Astrocyte (in vitro differentiated cells and primary cell): ENCODE data around the gene WDR19. TPM values are rescaled to one million over a fixed set of nuclear protein-coding genes. Genes with fewer than 3 reads are reported as not detected.
A peak's percentile ranks its signal among the peaks of the same experiment; 100 is the strongest.
"Not testable (repeated sequence)": the region's sequence is repeated elsewhere in the genome, so short reads cannot be mapped to it uniquely, and the experiment has no call there.

Experiments used
- DNase-seq: peaks from one replicate; pipeline ENCODE4 v3.0.0-alpha.2; 2010; ENCODE audit warnings: low read depth
- FAIRE-seq: peaks from 2 replicates; lab custom pipeline; 2011; peaks lifted over from hg19 to GRCh38; lab: Jason Lieb, UNC
- H2AFZ ChIP-seq: 2 replicates; pipeline ENCODE4 v1.6.0; 2012; ENCODE audit warnings: low read depth, low read length, inconsistent platforms
- H3K27ac ChIP-seq: 2 replicates; pipeline ENCODE4 v1.5.1; 2011; ENCODE audit warnings: low read depth, low read length, inconsistent platforms
- H3K27me3 ChIP-seq: 2 replicates; pipeline ENCODE4 v1.6.0; 2011; ENCODE audit warnings: low read length, inconsistent platforms; ENCODE audit not compliant: insufficient read depth
- H3K36me3 ChIP-seq: 2 replicates; pipeline ENCODE4 v1.5.1; 2011; ENCODE audit warnings: low read length, inconsistent platforms; ENCODE audit not compliant: insufficient read depth
- H3K4me1 ChIP-seq: 2 replicates; pipeline ENCODE4 v1.5.1; 2011; ENCODE audit warnings: low read length, inconsistent platforms; ENCODE audit not compliant: insufficient read depth
- H3K4me2 ChIP-seq: 2 replicates; pipeline ENCODE4 v1.6.0; 2012; ENCODE audit warnings: low read length, inconsistent platforms
- H3K4me3 ChIP-seq: 2 replicates; pipeline ENCODE4 v1.5.1; 2011; ENCODE audit warnings: low read depth, mild to moderate bottlenecking, low read length, inconsistent platforms; ENCODE audit not compliant: insufficient read depth
- H3K79me2 ChIP-seq: 2 replicates; pipeline ENCODE4 v1.6.0; 2012; ENCODE audit warnings: mild to moderate bottlenecking, low read length, inconsistent platforms; ENCODE audit not compliant: insufficient read depth
- H3K9ac ChIP-seq: 2 replicates; pipeline ENCODE4 v1.6.0; 2012; ENCODE audit warnings: mild to moderate bottlenecking, low read length, inconsistent platforms
- H3K9me3 ChIP-seq: 2 replicates; pipeline ENCODE4 v1.5.1; 2012; ENCODE audit warnings: low read depth, mild to moderate bottlenecking, low read length, inconsistent platforms; ENCODE audit not compliant: insufficient read depth
- H4K20me1 ChIP-seq: 2 replicates; pipeline ENCODE4 v1.6.0; 2012; ENCODE audit warnings: low read length, inconsistent platforms; ENCODE audit not compliant: insufficient read depth
- H3K27ac Mint-ChIP-seq: one replicate; pipeline ENCODE4 v1.8.0; 2021; ENCODE audit warnings: mild to moderate bottlenecking, mixed read lengths; ENCODE audit not compliant: unreplicated experiment
- H3K27me3 Mint-ChIP-seq: one replicate; pipeline ENCODE4 v1.8.0; 2021; ENCODE audit warnings: low read depth, mixed read lengths; ENCODE audit not compliant: unreplicated experiment
- H3K36me3 Mint-ChIP-seq: one replicate; pipeline ENCODE4 v1.8.0; 2021; ENCODE audit warnings: low read depth, mixed read lengths; ENCODE audit not compliant: unreplicated experiment
- H3K4me1 Mint-ChIP-seq: one replicate; pipeline ENCODE4 v1.8.0; 2021; ENCODE audit warnings: low read depth, mixed read lengths; ENCODE audit not compliant: unreplicated experiment
- H3K4me3 Mint-ChIP-seq: one replicate; pipeline ENCODE4 v1.8.0; 2021; ENCODE audit warnings: mild to moderate bottlenecking, moderate library complexity, mixed read lengths; ENCODE audit not compliant: unreplicated experiment
- H3K9me3 Mint-ChIP-seq: one replicate; pipeline ENCODE4 v1.8.0; 2021; ENCODE audit warnings: mild to moderate bottlenecking, mixed read lengths; ENCODE audit not compliant: unreplicated experiment
- EZH2 ChIP-seq: IDR thresholded peaks from 2 replicates; pipeline ENCODE4 v1.6.1; 2012; ENCODE audit warnings: mild to moderate bottlenecking, low read length, inconsistent platforms; ENCODE audit not compliant: insufficient read depth
- total RNA-seq: library from RNA; stranded (reverse); gene quantifications from 2 replicates; pipeline ENCODE4 v1.2.1, GENCODE V29; 2021
- TF ChIP-seq, protein P1 (sequence below): IDR thresholded peaks from 2 replicates; pipeline ENCODE4 v1.5.1; 2011; ENCODE audit warnings: low read depth, mild to moderate bottlenecking, inconsistent platforms, low read length, moderate library complexity; ENCODE audit not compliant: insufficient read depth

Gene WDR19
- total RNA-seq, 1 donor from 2014 or later, result 18.0 TPM

DNA sequence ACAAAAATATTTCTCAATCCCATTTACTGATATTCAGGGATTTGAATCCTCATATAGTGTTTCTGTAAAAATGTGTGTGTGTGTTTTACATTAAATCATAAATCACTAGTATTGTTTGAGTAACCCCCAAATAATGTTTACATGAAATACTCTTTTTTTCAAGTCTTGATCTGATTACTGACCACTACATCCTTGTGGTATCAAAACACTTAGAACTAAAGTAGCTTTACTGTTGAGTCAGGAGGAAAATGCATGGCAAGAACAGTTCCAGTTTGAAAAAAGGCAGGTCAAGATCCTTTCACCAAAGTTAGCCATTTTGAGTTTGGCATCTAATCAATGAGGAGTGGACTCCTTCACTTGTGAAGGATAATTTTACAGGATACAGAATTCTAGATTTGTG, 3.6 kb upstream of the WDR19 start:
- no peak overlapping the region for H3K27ac ChIP-seq
- no peaks in the 10 kb centered on the region for H3K79me2 ChIP-seq
- Mint-ChIP-seq H3K4me3 (no peak overlapping the region), H3K27ac (no peak overlapping the region), H3K36me3 (no peaks in the 10 kb centered on the region), H3K9me3 (no peaks in the 10 kb centered on the region), H3K27me3 (no peaks in the 10 kb centered on the region), H3K4me1 (peaks cover 3% of the 10 kb centered on the region)
- TF ChIP-seq, protein P1, sequence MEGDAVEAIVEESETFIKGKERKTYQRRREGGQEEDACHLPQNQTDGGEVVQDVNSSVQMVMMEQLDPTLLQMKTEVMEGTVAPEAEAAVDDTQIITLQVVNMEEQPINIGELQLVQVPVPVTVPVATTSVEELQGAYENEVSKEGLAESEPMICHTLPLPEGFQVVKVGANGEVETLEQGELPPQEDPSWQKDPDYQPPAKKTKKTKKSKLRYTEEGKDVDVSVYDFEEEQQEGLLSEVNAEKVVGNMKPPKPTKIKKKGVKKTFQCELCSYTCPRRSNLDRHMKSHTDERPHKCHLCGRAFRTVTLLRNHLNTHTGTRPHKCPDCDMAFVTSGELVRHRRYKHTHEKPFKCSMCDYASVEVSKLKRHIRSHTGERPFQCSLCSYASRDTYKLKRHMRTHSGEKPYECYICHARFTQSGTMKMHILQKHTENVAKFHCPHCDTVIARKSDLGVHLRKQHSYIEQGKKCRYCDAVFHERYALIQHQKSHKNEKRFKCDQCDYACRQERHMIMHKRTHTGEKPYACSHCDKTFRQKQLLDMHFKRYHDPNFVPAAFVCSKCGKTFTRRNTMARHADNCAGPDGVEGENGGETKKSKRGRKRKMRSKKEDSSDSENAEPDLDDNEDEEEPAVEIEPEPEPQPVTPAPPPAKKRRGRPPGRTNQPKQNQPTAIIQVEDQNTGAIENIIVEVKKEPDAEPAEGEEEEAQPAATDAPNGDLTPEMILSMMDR, result no peak
- TF ChIP-seq EZH2, result no peak
- no peak overlapping the region for H2AFZ ChIP-seq
- FAIRE-seq (no peak), DNase-seq (peak; percentile 30)
- no peaks in the 10 kb centered on the region for H3K36me3 ChIP-seq
- H3K4me2 ChIP-seq, result no peak overlapping the region
- no peak overlapping the region for H3K9ac ChIP-seq
- H3K4me1 ChIP-seq, result peaks cover 7% of the 10 kb centered on the region
- no peaks in the 10 kb centered on the region for H4K20me1 ChIP-seq
- H3K9me3 ChIP-seq, result no peaks in the 10 kb centered on the region
- peaks cover 5% of the 10 kb centered on the region for H3K27me3 ChIP-seq
- no peak overlapping the region for H3K4me3 ChIP-seq

DNA sequence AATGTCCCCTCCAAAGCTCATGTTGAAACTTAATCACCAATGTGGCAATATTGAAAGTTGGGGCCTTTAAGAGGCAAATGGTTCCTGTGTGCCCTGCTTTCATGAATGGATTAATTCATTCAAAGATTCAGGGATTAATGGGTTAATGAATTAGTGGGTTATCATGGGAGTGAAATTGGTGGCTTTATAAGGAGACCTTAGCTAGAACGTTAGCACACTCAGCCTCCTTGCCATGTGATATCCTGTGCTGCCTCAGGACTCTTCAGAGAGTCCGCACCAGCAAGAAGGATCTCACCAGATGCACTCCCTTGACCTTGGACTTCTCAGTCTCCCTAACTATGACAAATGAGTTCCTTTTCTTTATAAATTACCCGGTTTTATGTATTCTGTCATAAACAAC, 2.6 kb upstream of the WDR19 start:
- Histone ChIP-seq H3K27me3 (peaks cover 5% of the 10 kb centered on the region), H3K9me3 (no peaks in the 10 kb centered on the region), H3K36me3 (no peaks in the 10 kb centered on the region), H2AFZ (no peak overlapping the region), H3K4me1 (peaks cover 8% of the 10 kb centered on the region), H3K9ac (no peak overlapping the region), H3K27ac (no peak overlapping the region), H4K20me1 (no peaks in the 10 kb centered on the region), H3K4me3 (no peak overlapping the region), H3K79me2 (no peaks in the 10 kb centered on the region), H3K4me2 (no peak overlapping the region)
- no peak overlapping the region for H3K27ac Mint-ChIP-seq
- no peak for TF ChIP-seq EZH2
- TF ChIP-seq, protein P1, result no peak
- DNase-seq (no peak), FAIRE-seq (no peak)
- no peaks in the 10 kb centered on the region for H3K9me3 Mint-ChIP-seq
- H3K4me1 Mint-ChIP-seq, result peaks cover 3% of the 10 kb centered on the region
- no peak overlapping the region for H3K4me3 Mint-ChIP-seq
- no peaks in the 10 kb centered on the region for H3K36me3 Mint-ChIP-seq
- H3K27me3 Mint-ChIP-seq, result no peaks in the 10 kb centered on the region

DNA sequence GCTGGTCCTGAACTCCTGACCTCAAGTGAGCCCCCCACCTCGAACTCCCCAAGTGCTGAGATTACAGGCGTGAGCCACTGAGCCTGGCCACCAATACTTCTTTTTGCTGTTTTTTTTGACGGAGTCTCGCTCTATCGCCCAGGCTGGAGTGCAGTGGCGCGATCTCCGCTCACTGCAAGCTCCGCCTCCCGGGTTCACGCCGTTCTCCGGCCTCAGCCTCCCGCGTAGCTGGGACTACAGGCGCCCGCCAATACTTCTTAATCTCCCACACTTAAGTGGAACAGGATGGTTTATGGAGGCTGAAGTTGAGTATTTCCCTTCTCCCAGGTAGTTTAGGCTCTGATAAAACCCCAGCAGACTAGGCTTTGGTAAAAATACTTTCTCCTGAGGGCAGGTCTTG, 1.7 kb upstream of the WDR19 start:
- not testable (repeated sequence) for H3K36me3 ChIP-seq, H3K9ac ChIP-seq, H3K9me3 Mint-ChIP-seq, FAIRE-seq, H2AFZ ChIP-seq, H4K20me1 ChIP-seq, H3K4me1 ChIP-seq, H3K4me2 ChIP-seq, H3K9me3 ChIP-seq, H3K27me3 ChIP-seq, H3K27ac Mint-ChIP-seq, H3K36me3 Mint-ChIP-seq, H3K4me1 Mint-ChIP-seq, H3K4me3 Mint-ChIP-seq, H3K27me3 Mint-ChIP-seq, H3K27ac ChIP-seq, DNase-seq, H3K4me3 ChIP-seq, H3K79me2 ChIP-seq
